Liver (tissue), 9 donors: Measurements from ENCODE around the gene NFIA. TPM values are rescaled to one million over a fixed set of nuclear protein-coding genes. Genes with fewer than 3 reads are reported as not detected.

ENCODE experiments used
- DNase-seq: peaks from one replicate; pipeline ENCODE4 v3.0.0-alpha.2; 2017; ENCODE audit warnings: low spot score
- H3K27ac ChIP-seq, 2 donors: one replicate each; pipeline ENCODE4 v1.7.0; 2013; ENCODE audit warnings: inconsistent platforms in 2 of 2, low read length in 2 of 2, control low read depth in 1 of 2, low read depth in 1 of 2, mild to moderate bottlenecking in 1 of 2
- H3K27me3 ChIP-seq, 4 donors: one replicate each; pipeline versions ENCODE4 v1.6.1 to v1.7.0; 2013; ENCODE audit warnings: low read length in 3 of 4, inconsistent platforms in 1 of 4, mild to moderate bottlenecking in 1 of 4, moderate library complexity in 1 of 4; ENCODE audit not compliant: control insufficient read depth in 4 of 4, insufficient read depth in 4 of 4
- H3K36me3 ChIP-seq, 4 donors: one replicate each; pipeline versions ENCODE4 v1.6.1 to v1.7.0; 2013; ENCODE audit warnings: low read length in 3 of 4, mild to moderate bottlenecking in 3 of 4, low read depth in 1 of 4, moderate library complexity in 1 of 4; ENCODE audit not compliant: control insufficient read depth in 4 of 4, insufficient read depth in 3 of 4
- H3K4me1 ChIP-seq, 4 donors: one replicate each; pipeline versions ENCODE4 v1.6.1 to v1.7.0; 2013; ENCODE audit warnings: low read length in 3 of 4, mild to moderate bottlenecking in 3 of 4, moderate library complexity in 1 of 4; ENCODE audit not compliant: control insufficient read depth in 4 of 4, insufficient read depth in 4 of 4
- H3K4me3 ChIP-seq, 3 donors: one replicate each; pipeline versions ENCODE4 v1.6.1 to v1.7.0; 2013; ENCODE audit warnings: low read length in 3 of 3, control low read depth in 1 of 3, low read depth in 1 of 3, mild to moderate bottlenecking in 1 of 3
- H3K9ac ChIP-seq, 2 donors: one replicate each; pipeline ENCODE4 v1.7.0; 2013; ENCODE audit warnings: low read length in 2 of 2, mild to moderate bottlenecking in 2 of 2, moderate library complexity in 2 of 2, control low read depth in 1 of 2, low read depth in 1 of 2
- H3K9me3 ChIP-seq, 4 donors: one replicate each; pipeline versions ENCODE4 v1.6.1 to v1.7.0; 2013; ENCODE audit warnings: low read length in 3 of 4; ENCODE audit not compliant: control insufficient read depth in 4 of 4
- EGR1 ChIP-seq, 2 donors: IDR thresholded peaks; 2 replicates each; pipeline ENCODE4 v1.6.1; 2016 to 2018; ENCODE audit warnings: antibody characterized with exemption in 2 of 2, low read depth in 2 of 2
- FOXA1 ChIP-seq: IDR thresholded peaks from 2 replicates; pipeline ENCODE4 v1.6.1; 2016; ENCODE audit warnings: antibody characterized with exemption
- FOXA2 ChIP-seq: IDR thresholded peaks from 2 replicates; pipeline ENCODE4 v1.6.1; 2016; ENCODE audit warnings: antibody characterized with exemption
- GABPA ChIP-seq, 2 donors: IDR thresholded peaks in 1 of 2; conservative IDR thresholded peaks in 1 of 2; 2 replicates each; pipeline ENCODE4 v1.6.1; 2016; ENCODE audit warnings: antibody characterized with exemption in 2 of 2, mild to moderate bottlenecking in 1 of 2, moderate library complexity in 1 of 2
- HNF4A ChIP-seq, 2 donors: conservative IDR thresholded peaks; 2 replicates each; pipeline ENCODE4 v1.6.1; 2016; ENCODE audit warnings: antibody characterized with exemption in 2 of 2, mild to moderate bottlenecking in 2 of 2
- HNF4G ChIP-seq: IDR thresholded peaks from 2 replicates; pipeline ENCODE4 v1.6.1; 2016; ENCODE audit warnings: antibody characterized with exemption
- JUND ChIP-seq, 2 donors: IDR thresholded peaks; 2 replicates each; pipeline ENCODE4 v1.6.1; 2016; ENCODE audit warnings: antibody characterized with exemption in 2 of 2
- MAX ChIP-seq: IDR thresholded peaks from 2 replicates; pipeline ENCODE4 v1.6.1; 2016; ENCODE audit warnings: antibody characterized with exemption
- NR2F2 ChIP-seq: IDR thresholded peaks from 2 replicates; pipeline ENCODE4 v1.6.1; 2016; ENCODE audit warnings: antibody characterized with exemption
- RAD21 ChIP-seq, 2 donors: IDR thresholded peaks; 2 replicates each; pipeline ENCODE4 v1.6.1; 2016; ENCODE audit warnings: antibody characterized with exemption in 2 of 2, mild to moderate bottlenecking in 2 of 2
- RXRA ChIP-seq, 2 donors: IDR thresholded peaks; 2 replicates each; pipeline ENCODE4 v1.6.1; 2017 to 2018; ENCODE audit warnings: antibody characterized with exemption in 2 of 2, mild to moderate bottlenecking in 1 of 2
- SP1 ChIP-seq: IDR thresholded peaks from 2 replicates; pipeline ENCODE4 v1.6.1; 2018; ENCODE audit warnings: antibody characterized with exemption, mild to moderate bottlenecking
- TAF1 ChIP-seq: conservative IDR thresholded peaks from 2 replicates; pipeline ENCODE4 v1.6.1; 2016; ENCODE audit warnings: antibody characterized with exemption, mild to moderate bottlenecking
- WGBS: extraction: QIAGEN DNeasy Blood & Tissue Kit; methylation state at CpG from one replicate; pipeline ENCODE4 v1.1.7; 2013; 5-methylcytosine and 5-hydroxymethylcytosine counted together
- polyA plus RNA-seq, 2 donors: library from polyadenylated mRNA; stranded (reverse) in 1 of 2; unstranded in 1 of 2; fragments of 200-250 nt in 1 of 2; fragments of >200 nt in 1 of 2; fragmentation: Nextera tagmentation in 1 of 2; extraction: Ambion mirVana in 1 of 2; gene quantifications; one replicate each; pipeline versions ENCODE4 v1.2.1 to v1.2.3, GENCODE V29; 2013 to 2015
- total RNA-seq, 2 donors: library from RNA; depleted of rRNA; stranded (reverse); fragments of >200 nt; gene quantifications; one replicate each; pipeline ENCODE4 v1.2.3, GENCODE V29; 2014
- TF ChIP-seq, protein P1 (sequence below): IDR thresholded peaks from 2 replicates; pipeline ENCODE4 v1.6.1; 2016; ENCODE audit warnings: antibody characterized with exemption, mild to moderate bottlenecking
- TF ChIP-seq, protein P2 (sequence below): IDR thresholded peaks from 2 replicates; pipeline ENCODE4 v1.6.1; 2016; ENCODE audit warnings: antibody characterized with exemption
- TF ChIP-seq, protein P3 (sequence below): fragments of 150-350 bp; IDR thresholded peaks from 2 replicates; pipeline ENCODE4 v1.5.1; 2017; ENCODE audit warnings: improper control_type of control experiment, low read depth, low read length; ENCODE audit not compliant: missing input control
- donor health status: healthy.
- donor health status: healthy.
- donor health status: healthy.
- donor health status: healthy.
- donor health status: healthy.

The NFIA gene
- total and polyA plus RNA-seq, 4 donors, result 6.8 to 53.7 (median 22.2) TPM

GRCh38 chr1:61167309-61167708 lies 84.9 kb downstream of the NFIA start:
- Histone ChIP-seq H3K36me3 (peaks cover 0 to 1% (median 0%) of the 10 kb centered on the region in 4 donors), H3K4me3 (no peak overlapping the region), H3K4me1 (peaks cover 0 to 42% (median 6%) of the 10 kb centered on the region in 4 donors), H3K27me3 (no peaks in the 10 kb centered on the region), H3K9me3 (no peaks in the 10 kb centered on the region), H3K9ac (no peak overlapping the region), H3K27ac (no peak overlapping the region)
- no peak for TF ChIP-seq RAD21 (IDR thresholded peaks at IDR 0.05)
- no peak for TF ChIP-seq HNF4A (conservative IDR thresholded peaks at IDR 0.05)
- TF ChIP-seq, protein P1, sequence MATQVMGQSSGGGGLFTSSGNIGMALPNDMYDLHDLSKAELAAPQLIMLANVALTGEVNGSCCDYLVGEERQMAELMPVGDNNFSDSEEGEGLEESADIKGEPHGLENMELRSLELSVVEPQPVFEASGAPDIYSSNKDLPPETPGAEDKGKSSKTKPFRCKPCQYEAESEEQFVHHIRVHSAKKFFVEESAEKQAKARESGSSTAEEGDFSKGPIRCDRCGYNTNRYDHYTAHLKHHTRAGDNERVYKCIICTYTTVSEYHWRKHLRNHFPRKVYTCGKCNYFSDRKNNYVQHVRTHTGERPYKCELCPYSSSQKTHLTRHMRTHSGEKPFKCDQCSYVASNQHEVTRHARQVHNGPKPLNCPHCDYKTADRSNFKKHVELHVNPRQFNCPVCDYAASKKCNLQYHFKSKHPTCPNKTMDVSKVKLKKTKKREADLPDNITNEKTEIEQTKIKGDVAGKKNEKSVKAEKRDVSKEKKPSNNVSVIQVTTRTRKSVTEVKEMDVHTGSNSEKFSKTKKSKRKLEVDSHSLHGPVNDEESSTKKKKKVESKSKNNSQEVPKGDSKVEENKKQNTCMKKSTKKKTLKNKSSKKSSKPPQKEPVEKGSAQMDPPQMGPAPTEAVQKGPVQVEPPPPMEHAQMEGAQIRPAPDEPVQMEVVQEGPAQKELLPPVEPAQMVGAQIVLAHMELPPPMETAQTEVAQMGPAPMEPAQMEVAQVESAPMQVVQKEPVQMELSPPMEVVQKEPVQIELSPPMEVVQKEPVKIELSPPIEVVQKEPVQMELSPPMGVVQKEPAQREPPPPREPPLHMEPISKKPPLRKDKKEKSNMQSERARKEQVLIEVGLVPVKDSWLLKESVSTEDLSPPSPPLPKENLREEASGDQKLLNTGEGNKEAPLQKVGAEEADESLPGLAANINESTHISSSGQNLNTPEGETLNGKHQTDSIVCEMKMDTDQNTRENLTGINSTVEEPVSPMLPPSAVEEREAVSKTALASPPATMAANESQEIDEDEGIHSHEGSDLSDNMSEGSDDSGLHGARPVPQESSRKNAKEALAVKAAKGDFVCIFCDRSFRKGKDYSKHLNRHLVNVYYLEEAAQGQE, result no peak
- DNase-seq, result no peak
- 67% methylated on average over 1 of the region's 1 CpG for WGBS

GRCh38 chr1:61169045-61169444 lies 86.7 kb downstream of the NFIA start:
- no peaks in the 10 kb centered on the region for H3K27me3 ChIP-seq
- no peak overlapping the region for H3K4me3 ChIP-seq
- no peak for DNase-seq
- H3K9ac ChIP-seq, result no peak overlapping the region
- no peak for TF ChIP-seq HNF4A (conservative IDR thresholded peaks at IDR 0.05)
- TF ChIP-seq HNF4G, result no peak
- TF ChIP-seq MAX, result no peak
- TF ChIP-seq SP1, result no peak
- no peak for TF ChIP-seq JUND (IDR thresholded peaks at IDR 0.05)
- no peak for TF ChIP-seq EGR1 (IDR thresholded peaks at IDR 0.05; ENCODE audit: low read depth in 2 of 2)
- TF ChIP-seq GABPA (IDR thresholded peaks at IDR 0.05 in 1 of 2, conservative IDR thresholded peaks at IDR 0.05 in 1 of 2), result no peak
- TF ChIP-seq FOXA1, result no peak
- TF ChIP-seq RXRA (IDR thresholded peaks at IDR 0.05), result no peak
- no peak for TF ChIP-seq TAF1
- TF ChIP-seq NR2F2, result no peak
- TF ChIP-seq, protein P2, sequence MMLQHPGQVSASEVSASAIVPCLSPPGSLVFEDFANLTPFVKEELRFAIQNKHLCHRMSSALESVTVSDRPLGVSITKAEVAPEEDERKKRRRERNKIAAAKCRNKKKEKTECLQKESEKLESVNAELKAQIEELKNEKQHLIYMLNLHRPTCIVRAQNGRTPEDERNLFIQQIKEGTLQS, result no peak
- peaks cover 0 to 44% (median 11%) of the 10 kb centered on the region in 4 donors for H3K4me1 ChIP-seq
- no peaks in the 10 kb centered on the region for H3K9me3 ChIP-seq
- no peaks in the 10 kb centered on the region for H3K36me3 ChIP-seq
- no peak overlapping the region for H3K27ac ChIP-seq

GRCh38 chr1:61169634-61170033 lies 87.3 kb downstream of the NFIA start:
- Histone ChIP-seq H3K27ac (no peak overlapping the region), H3K36me3 (no peaks in the 10 kb centered on the region), H3K9me3 (no peaks in the 10 kb centered on the region), H3K4me3 (no peak overlapping the region), H3K27me3 (no peaks in the 10 kb centered on the region), H3K9ac (no peak overlapping the region), H3K4me1 (peaks cover 0 to 50% (median 13%) of the 10 kb centered on the region in 4 donors)
- DNase-seq, result no peak
- 97% methylated on average over 3 of the region's 3 CpGs for WGBS
- TF ChIP-seq HNF4A (conservative IDR thresholded peaks at IDR 0.05), result no peak
- TF ChIP-seq NR2F2, result no peak
- TF ChIP-seq JUND (IDR thresholded peaks at IDR 0.05), result no peak
- no peak for TF ChIP-seq FOXA2
- TF ChIP-seq HNF4G, result no peak
- no peak for TF ChIP-seq GABPA (IDR thresholded peaks at IDR 0.05 in 1 of 2, conservative IDR thresholded peaks at IDR 0.05 in 1 of 2)
- no peak for TF ChIP-seq SP1
- TF ChIP-seq, protein P3, sequence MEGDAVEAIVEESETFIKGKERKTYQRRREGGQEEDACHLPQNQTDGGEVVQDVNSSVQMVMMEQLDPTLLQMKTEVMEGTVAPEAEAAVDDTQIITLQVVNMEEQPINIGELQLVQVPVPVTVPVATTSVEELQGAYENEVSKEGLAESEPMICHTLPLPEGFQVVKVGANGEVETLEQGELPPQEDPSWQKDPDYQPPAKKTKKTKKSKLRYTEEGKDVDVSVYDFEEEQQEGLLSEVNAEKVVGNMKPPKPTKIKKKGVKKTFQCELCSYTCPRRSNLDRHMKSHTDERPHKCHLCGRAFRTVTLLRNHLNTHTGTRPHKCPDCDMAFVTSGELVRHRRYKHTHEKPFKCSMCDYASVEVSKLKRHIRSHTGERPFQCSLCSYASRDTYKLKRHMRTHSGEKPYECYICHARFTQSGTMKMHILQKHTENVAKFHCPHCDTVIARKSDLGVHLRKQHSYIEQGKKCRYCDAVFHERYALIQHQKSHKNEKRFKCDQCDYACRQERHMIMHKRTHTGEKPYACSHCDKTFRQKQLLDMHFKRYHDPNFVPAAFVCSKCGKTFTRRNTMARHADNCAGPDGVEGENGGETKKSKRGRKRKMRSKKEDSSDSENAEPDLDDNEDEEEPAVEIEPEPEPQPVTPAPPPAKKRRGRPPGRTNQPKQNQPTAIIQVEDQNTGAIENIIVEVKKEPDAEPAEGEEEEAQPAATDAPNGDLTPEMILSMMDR, result no peak
- no peak for TF ChIP-seq MAX
- TF ChIP-seq RXRA (IDR thresholded peaks at IDR 0.05), result no peak
- TF ChIP-seq EGR1 (IDR thresholded peaks at IDR 0.05; ENCODE audit: low read depth in 2 of 2), result no peak
- no peak for TF ChIP-seq FOXA1
- TF ChIP-seq, protein P1, result no peak
- no peak for TF ChIP-seq RAD21 (IDR thresholded peaks at IDR 0.05)
